Lower leg skin (tissue), 4 donors: ENCODE data around the gene SNX9. TPM values are rescaled to one million over a fixed set of nuclear protein-coding genes. Genes with fewer than 3 reads are reported as not detected.
A peak's percentile ranks its signal among the peaks of the same experiment; 100 is the strongest.

Source experiments
- DNase-seq, 2 donors: peaks; one replicate each; pipeline ENCODE4 v3.0.0-alpha.2; 2019; ENCODE audit warnings: low spot score in 2 of 2
- H3K4me3 ChIP-seq: fragments of 200-600 bp; sonication (generic); 2 replicates; pipeline ENCODE4 v1.5.1; 2017; ENCODE audit warnings: mild to moderate bottlenecking, low read depth; ENCODE audit not compliant: poor library complexity, severe bottlenecking
- POLR2A ChIP-seq, 2 donors: fragments of 450-650 bp; IDR thresholded peaks; one replicate each; pipeline ENCODE4 v1.6.1; 2016 to 2017; ENCODE audit warnings: antibody characterized with exemption in 2 of 2, mild to moderate bottlenecking in 1 of 2, moderate library complexity in 1 of 2
- WGBS, 2 donors: methylation state at CpG; one replicate each; pipeline ENCODE4 v1.1.5; 2018; 5-methylcytosine and 5-hydroxymethylcytosine counted together
- intact Hi-C: fragments of 100-400 bp; cut with DNase I; formaldehyde crosslinking; loops from one replicate; pipeline ENCODE4 v1.15.0; 2023; ENCODE audit warnings: low total_unique reads
- total RNA-seq, 4 donors: library from RNA; depleted of rRNA; stranded (reverse); fragments of >200 nt; gene quantifications; one replicate each; pipeline ENCODE4 v1.1.0, GENCODE V29; 2016
- TF ChIP-seq, protein P1 (sequence below), 3 donors: fragments of 450-650 bp; IDR thresholded peaks; one replicate each; pipeline ENCODE4 v1.5.1; 2016; ENCODE audit warnings: antibody characterized with exemption in 3 of 3, mild to moderate bottlenecking in 3 of 3, moderate library complexity in 2 of 3

The SNX9 gene
- total RNA-seq, 4 donors from 2014 or later = 37.4 to 59.5 (median 46.7) TPM

- 75 to 82% methylated on average over 14 of the region's 14 CpGs for WGBS, 2 donors
- intact Hi-C loops = loop anchor here (5.0 kb wide), 1 partner anchor 78 kb away; no protein-coding TSS in a partner anchor
- TF ChIP-seq, protein P1, sequence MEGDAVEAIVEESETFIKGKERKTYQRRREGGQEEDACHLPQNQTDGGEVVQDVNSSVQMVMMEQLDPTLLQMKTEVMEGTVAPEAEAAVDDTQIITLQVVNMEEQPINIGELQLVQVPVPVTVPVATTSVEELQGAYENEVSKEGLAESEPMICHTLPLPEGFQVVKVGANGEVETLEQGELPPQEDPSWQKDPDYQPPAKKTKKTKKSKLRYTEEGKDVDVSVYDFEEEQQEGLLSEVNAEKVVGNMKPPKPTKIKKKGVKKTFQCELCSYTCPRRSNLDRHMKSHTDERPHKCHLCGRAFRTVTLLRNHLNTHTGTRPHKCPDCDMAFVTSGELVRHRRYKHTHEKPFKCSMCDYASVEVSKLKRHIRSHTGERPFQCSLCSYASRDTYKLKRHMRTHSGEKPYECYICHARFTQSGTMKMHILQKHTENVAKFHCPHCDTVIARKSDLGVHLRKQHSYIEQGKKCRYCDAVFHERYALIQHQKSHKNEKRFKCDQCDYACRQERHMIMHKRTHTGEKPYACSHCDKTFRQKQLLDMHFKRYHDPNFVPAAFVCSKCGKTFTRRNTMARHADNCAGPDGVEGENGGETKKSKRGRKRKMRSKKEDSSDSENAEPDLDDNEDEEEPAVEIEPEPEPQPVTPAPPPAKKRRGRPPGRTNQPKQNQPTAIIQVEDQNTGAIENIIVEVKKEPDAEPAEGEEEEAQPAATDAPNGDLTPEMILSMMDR (IDR thresholded peaks at IDR 0.05) = no peak
- TF ChIP-seq POLR2A (IDR thresholded peaks at IDR 0.05) = no peak
- no peak overlapping the region for H3K4me3 ChIP-seq
- no peak for DNase-seq
Observed at GRCh38 chr6:157984686-157985225, 161.7 kb downstream of the SNX9 start.

DNA sequence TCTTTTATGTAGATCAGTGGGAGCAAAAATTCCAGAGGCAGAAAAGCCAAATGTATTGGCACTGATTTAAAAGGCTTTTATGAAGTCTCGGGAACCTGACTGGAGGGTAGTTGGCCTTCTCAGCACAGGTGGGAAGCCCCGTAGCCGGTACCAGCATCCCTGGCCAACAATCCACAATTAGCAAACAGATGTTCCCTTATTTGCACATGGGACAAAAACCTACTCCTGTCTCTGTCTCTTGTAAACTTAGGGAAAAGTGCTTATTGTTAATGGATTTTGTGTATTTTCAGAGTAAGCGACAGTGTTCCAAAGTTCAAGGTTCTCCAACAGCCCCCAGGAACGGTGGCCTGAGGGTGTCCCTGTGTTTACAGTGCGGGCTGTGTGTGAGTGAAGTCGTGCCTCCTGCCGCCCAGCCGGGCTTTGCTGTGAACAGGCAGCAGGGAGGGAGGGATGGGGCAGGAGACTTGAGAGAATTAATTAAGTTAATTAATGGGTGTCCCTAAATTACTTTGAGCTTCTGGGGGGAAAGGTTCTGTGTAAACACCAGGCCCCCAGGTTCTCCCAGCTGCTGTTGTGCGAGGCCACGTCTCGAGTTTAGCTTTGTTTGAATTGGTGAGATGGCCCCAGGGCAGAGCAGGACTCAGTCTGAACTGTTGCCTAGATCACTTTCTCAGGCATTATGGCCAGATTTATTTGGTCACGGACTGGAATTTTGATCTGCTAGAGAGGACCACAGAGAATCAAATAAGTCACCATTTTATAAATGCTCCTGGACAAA, 162.5 kb downstream of the SNX9 start:
- no peak for DNase-seq
- intact Hi-C loops = no loop called here
- no peak overlapping the region for H3K4me3 ChIP-seq
- no peak for TF ChIP-seq POLR2A (IDR thresholded peaks at IDR 0.05)
- TF ChIP-seq, protein P1 (IDR thresholded peaks at IDR 0.05) = peak in 1 of 3 donors; percentile 22
- 62 to 67% methylated on average over 13 of the region's 13 CpGs for WGBS, 2 donors

GRCh38 chr6:157987788-157988699, 165.0 kb downstream of the SNX9 start:
- DNase-seq = no peak
- 86 to 89% methylated on average over 19 of the region's 20 CpGs for WGBS, 2 donors
- TF ChIP-seq, protein P1 (IDR thresholded peaks at IDR 0.05) = no peak
- no peak for TF ChIP-seq POLR2A (IDR thresholded peaks at IDR 0.05)
- no peak overlapping the region for H3K4me3 ChIP-seq
- intact Hi-C loops = no loop called here

GRCh38 chr6:157988700-157989063, 165.6 kb downstream of the SNX9 start:
- DNase-seq = no peak
- intact Hi-C loops = no loop called here
- H3K4me3 ChIP-seq = no peak overlapping the region
- WGBS, 2 donors = 74 to 78% methylated on average over 8 of the region's 8 CpGs
- TF ChIP-seq, protein P1 (IDR thresholded peaks at IDR 0.05) = no peak
- no peak for TF ChIP-seq POLR2A (IDR thresholded peaks at IDR 0.05)

- no peak for TF ChIP-seq POLR2A (IDR thresholded peaks at IDR 0.05)
- TF ChIP-seq, protein P1 (IDR thresholded peaks at IDR 0.05) = no peak
- WGBS, 2 donors = 32 to 40% methylated on average over 14 to 21 of the region's 22 CpGs
- intact Hi-C loops = no loop called here
- no peak overlapping the region for H3K4me3 ChIP-seq
- peak in 1 of 2 donors; percentile 90 for DNase-seq
Observed at GRCh38 chr6:157989541-157990289, 166.7 kb downstream of the SNX9 start.
